Measurements from ENCODE around the gene SARM1. TPM values are rescaled to one million over a fixed set of nuclear protein-coding genes. Genes with fewer than 3 reads are reported as not detected.

The SARM1 gene
- total RNA-seq, 6 donors from 2014 or later = 10.3 to 33.5 (median 13.9) TPM

DNA sequence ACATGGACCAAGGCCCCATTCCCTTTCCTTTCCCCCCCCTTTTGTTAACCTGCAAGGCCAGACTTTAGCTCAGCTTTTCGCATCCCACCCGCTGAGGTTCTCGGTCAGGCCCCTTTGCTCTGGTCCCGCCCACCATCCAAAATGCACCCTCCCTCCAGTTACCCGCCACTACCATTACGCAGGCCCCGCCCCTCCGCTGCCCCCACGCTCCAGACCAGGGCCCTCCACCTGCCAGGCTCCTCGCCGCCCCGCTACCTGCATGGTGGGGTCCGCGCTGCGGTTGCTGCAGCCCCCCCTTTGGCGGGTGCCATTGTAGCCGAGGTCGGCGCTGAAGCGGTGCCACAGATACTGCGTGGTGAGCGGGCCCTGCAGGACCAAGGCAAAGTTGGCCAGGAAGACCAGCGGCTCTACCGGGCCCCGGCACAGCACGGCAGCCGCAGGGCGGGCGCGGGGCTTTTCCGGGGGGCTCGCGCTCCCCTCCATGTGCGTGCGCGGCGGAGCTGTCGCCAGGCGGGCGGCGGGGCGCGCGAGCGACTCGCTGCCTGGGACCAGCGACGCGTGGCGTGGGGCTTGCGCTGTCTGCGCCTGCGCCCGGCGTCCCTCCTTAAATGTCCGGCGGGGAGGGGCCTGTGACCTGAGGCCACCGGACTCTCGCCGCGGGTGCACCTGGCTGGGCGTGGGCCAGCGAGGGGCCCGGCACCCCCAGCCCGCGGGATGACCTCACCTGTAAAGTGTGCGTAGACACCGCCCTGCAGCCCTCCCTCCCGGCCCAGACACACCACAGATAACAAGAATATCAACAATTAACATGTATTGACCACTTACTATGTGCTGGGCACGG, 34.4 kb downstream of the SARM1 start, which contains the start of gene SLC46A1:
SLC46A1 (minus strand) TSS at position 581 of the 841 bp plus-strand sequence; CDS start at position 483, 98 bp downstream.
- Histone ChIP-seq H3K27ac (peak within 1 kb of the TSS in 3 of 4 donors; percentile 50 to 71 (median 68)), H3K4me3 (peak within 1 kb of the TSS; percentile 84 to 94 (median 90)), H3K9me3 (no peaks in the 10 kb centered on the region), H3K27me3 (no peaks in the 10 kb centered on the region), H3K4me1 (peaks cover 12 to 32% (median 18%) of the 10 kb centered on the region in 4 donors), H3K36me3 (peaks cover 0 to 9% (median 0%) of the 10 kb centered on the region in 4 donors)
- TF ChIP-seq, protein P1, sequence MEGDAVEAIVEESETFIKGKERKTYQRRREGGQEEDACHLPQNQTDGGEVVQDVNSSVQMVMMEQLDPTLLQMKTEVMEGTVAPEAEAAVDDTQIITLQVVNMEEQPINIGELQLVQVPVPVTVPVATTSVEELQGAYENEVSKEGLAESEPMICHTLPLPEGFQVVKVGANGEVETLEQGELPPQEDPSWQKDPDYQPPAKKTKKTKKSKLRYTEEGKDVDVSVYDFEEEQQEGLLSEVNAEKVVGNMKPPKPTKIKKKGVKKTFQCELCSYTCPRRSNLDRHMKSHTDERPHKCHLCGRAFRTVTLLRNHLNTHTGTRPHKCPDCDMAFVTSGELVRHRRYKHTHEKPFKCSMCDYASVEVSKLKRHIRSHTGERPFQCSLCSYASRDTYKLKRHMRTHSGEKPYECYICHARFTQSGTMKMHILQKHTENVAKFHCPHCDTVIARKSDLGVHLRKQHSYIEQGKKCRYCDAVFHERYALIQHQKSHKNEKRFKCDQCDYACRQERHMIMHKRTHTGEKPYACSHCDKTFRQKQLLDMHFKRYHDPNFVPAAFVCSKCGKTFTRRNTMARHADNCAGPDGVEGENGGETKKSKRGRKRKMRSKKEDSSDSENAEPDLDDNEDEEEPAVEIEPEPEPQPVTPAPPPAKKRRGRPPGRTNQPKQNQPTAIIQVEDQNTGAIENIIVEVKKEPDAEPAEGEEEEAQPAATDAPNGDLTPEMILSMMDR (IDR thresholded peaks at IDR 0.05) = peak in 1 of 6 experiments; percentile 13
- TF ChIP-seq EP300 (IDR thresholded peaks at IDR 0.05) (no peak), POLR2A (IDR thresholded peaks at IDR 0.05) (peak in 1 of 4 donors; percentile 69)
- DNase-seq (peak; percentile 73 to 94), ATAC-seq (ENCODE audit: low FRiP score in 2 of 2) (peak; percentile 70 to 89)
- 0 to 5% methylated on average over 14 to 46 of the region's 70 CpGs for WGBS, 2 donors

DNA sequence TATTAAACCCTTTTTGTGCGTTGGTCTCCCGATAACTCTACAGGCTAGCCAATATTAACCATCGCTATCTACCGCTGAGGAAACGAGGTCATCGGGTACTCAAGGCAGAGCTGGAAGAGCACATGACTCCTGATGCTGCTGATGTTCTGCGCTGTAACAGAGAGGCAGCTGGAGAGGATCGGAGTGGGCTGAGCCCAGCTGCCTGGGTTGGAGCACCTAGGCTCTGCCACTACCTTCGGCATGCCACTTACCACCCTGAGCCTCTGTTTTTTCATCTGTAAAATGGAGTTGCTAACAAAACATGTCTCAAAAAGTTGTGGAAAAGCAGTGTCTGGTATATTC, 35.0 kb downstream of the SARM1 start:
- TF ChIP-seq POLR2AphosphoS5 (IDR thresholded peaks at IDR 0.05) = no peak
- TF ChIP-seq, protein P1 (IDR thresholded peaks at IDR 0.05) = no peak
- TF ChIP-seq POLR2A (IDR thresholded peaks at IDR 0.05) = no peak
- TF ChIP-seq EP300 (IDR thresholded peaks at IDR 0.05) = no peak
- ATAC-seq (ENCODE audit: low FRiP score in 2 of 2) (peak; percentile 14 to 47), DNase-seq (no peak)
- WGBS, 2 donors = 25 to 41% methylated on average over 5 to 9 of the region's 9 CpGs
- peaks cover 0 to 9% (median 0%) of the 10 kb centered on the region in 4 donors for H3K36me3 ChIP-seq
- H3K27me3 ChIP-seq = no peaks in the 10 kb centered on the region
- no peaks in the 10 kb centered on the region for H3K9me3 ChIP-seq
- peak overlapping the region in 3 of 4 donors; percentile 84 to 94 (median 87) for H3K4me3 ChIP-seq
- H3K27ac ChIP-seq = peak overlapping the region in 2 of 4 donors; percentile 68 to 71
- peaks cover 12 to 32% (median 18%) of the 10 kb centered on the region in 4 donors for H3K4me1 ChIP-seq

DNA sequence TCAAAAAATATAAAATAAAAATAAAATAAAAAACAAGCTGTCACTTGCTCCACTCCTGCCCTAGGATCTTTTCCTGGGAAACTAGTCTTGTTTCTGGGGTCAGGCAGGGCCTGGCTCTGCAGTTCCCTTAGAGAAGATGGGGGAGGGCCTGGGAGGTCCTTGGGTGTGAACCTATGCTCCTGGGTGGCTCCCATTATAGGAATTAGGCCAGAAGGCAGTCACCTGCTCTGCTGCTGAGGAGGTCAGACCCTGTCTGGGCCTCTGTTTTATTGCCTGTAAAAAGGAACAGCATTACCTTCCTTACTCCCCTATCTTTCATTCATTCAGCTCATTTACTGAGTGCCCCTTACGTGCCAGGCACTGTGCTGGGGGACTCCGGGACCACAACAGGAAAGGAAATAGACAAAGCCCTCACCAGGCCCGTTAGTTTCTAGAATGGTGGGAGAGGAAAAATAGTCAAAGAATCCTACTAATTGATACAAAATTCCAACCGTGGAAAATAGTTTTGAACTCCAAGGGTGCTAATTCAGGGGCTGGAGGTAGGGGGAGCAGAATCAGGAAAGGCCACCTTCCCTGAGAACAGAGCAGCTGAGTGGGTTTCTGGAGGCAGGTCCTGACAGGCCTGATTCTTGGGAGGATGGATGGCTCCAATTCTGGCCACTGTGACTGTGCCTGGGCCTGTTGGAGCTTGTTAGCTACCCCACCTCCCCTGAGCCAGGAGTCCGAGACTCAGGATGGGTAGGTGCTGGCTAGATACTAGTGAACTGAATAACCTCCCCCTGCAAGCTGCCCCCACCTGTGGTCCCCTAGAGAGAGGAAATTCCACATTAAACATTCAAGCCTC, 35.9 kb downstream of the SARM1 start:
- Histone ChIP-seq H3K27me3 (no peaks in the 10 kb centered on the region), H3K4me1 (peaks cover 12 to 32% (median 18%) of the 10 kb centered on the region in 4 donors), H3K27ac (no peak overlapping the region), H3K9me3 (no peaks in the 10 kb centered on the region), H3K4me3 (no peak overlapping the region), H3K36me3 (peaks cover 0 to 2% (median 0%) of the 10 kb centered on the region in 4 donors)
- WGBS, 2 donors = 77 to 79% methylated on average over 4 to 5 of the region's 5 CpGs
- TF ChIP-seq POLR2AphosphoS5 (IDR thresholded peaks at IDR 0.05) = no peak
- TF ChIP-seq, protein P1 (IDR thresholded peaks at IDR 0.05) = no peak
- no peak for TF ChIP-seq POLR2A (IDR thresholded peaks at IDR 0.05)
- no peak for TF ChIP-seq EP300 (IDR thresholded peaks at IDR 0.05)
- DNase-seq (no peak), ATAC-seq (ENCODE audit: low FRiP score in 2 of 2) (no peak)

DNA sequence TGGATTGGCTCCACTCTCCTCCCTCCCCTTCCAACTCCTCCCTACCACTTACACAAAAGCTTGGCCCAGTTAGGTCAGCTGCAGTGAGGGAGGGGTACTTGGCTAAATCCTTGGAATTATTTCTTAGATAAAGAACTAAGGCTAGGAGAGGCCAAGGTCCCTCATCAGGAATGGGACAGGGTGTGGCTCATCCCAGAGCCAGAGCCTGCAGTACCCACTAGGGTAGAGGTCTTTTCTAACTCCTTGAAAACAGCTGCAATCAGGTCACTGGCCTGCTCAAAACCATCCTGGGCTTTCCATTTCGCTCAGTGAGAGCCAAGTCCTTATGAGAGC, 36.4 kb downstream of the SARM1 start:
- no peak for ATAC-seq (ENCODE audit: low FRiP score in 2 of 2)
- Histone ChIP-seq H3K36me3 (no peaks in the 10 kb centered on the region), H3K4me1 (peaks cover 12 to 32% (median 18%) of the 10 kb centered on the region in 4 donors), H3K27me3 (no peaks in the 10 kb centered on the region), H3K4me3 (no peak overlapping the region), H3K27ac (no peak overlapping the region), H3K9me3 (no peaks in the 10 kb centered on the region)
- WGBS, 2 donors = 88 to 95% methylated on average over 1 of the region's 1 CpG
- no peak for DNase-seq
- TF ChIP-seq POLR2AphosphoS5 (IDR thresholded peaks at IDR 0.05) = no peak
- TF ChIP-seq POLR2A (IDR thresholded peaks at IDR 0.05) = no peak
- TF ChIP-seq, protein P1 (IDR thresholded peaks at IDR 0.05) = no peak
- TF ChIP-seq EP300 (IDR thresholded peaks at IDR 0.05) = no peak
